Measurements from ENCODE around the gene GPC5. TPM values are rescaled to one million over a fixed set of nuclear protein-coding genes. Genes with fewer than 3 reads are reported as not detected.

GPC5 gene
- total RNA-seq, 1 donor from 2014 or later: 2.5 TPM

DNA sequence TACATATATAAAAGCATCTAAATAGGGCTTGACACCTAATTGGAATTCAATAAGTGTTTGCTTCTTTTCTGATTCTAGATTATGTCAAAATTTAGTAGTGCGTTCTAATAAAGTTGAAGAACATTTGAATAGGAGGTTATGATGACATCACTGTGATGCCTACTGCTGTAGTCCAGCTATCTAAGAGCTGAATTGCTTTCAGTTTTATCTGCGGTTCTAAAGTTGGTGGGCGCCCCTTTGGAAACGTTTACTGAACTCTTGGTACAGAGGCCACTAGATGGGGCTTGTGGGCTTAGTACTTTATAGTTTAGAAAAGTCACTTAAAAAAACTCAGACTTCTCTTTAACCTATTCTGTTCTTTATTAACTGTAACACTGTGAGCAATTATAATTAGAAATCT lies 776.9 kb downstream of the GPC5 start:
- TF ChIP-seq, protein P1, sequence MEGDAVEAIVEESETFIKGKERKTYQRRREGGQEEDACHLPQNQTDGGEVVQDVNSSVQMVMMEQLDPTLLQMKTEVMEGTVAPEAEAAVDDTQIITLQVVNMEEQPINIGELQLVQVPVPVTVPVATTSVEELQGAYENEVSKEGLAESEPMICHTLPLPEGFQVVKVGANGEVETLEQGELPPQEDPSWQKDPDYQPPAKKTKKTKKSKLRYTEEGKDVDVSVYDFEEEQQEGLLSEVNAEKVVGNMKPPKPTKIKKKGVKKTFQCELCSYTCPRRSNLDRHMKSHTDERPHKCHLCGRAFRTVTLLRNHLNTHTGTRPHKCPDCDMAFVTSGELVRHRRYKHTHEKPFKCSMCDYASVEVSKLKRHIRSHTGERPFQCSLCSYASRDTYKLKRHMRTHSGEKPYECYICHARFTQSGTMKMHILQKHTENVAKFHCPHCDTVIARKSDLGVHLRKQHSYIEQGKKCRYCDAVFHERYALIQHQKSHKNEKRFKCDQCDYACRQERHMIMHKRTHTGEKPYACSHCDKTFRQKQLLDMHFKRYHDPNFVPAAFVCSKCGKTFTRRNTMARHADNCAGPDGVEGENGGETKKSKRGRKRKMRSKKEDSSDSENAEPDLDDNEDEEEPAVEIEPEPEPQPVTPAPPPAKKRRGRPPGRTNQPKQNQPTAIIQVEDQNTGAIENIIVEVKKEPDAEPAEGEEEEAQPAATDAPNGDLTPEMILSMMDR (IDR thresholded peaks at IDR 0.05; ENCODE audit: unreplicated experiment): peak; percentile 25
- H3K4me3 Mint-ChIP-seq: no peak overlapping the region
- H3K9me3 Mint-ChIP-seq: no peaks in the 10 kb centered on the region
- H3K4me1 Mint-ChIP-seq: peaks cover 20% of the 10 kb centered on the region
- no peak overlapping the region for H3K27ac Mint-ChIP-seq
- DNase-seq (ENCODE audit: low spot score in 2 of 2, unreplicated experiment in 2 of 2): peak in 1 of 2 experiments; percentile 42
- H3K36me3 Mint-ChIP-seq: no peaks in the 10 kb centered on the region
- H3K27me3 Mint-ChIP-seq (ENCODE audit: low read depth): no peaks in the 10 kb centered on the region

DNA sequence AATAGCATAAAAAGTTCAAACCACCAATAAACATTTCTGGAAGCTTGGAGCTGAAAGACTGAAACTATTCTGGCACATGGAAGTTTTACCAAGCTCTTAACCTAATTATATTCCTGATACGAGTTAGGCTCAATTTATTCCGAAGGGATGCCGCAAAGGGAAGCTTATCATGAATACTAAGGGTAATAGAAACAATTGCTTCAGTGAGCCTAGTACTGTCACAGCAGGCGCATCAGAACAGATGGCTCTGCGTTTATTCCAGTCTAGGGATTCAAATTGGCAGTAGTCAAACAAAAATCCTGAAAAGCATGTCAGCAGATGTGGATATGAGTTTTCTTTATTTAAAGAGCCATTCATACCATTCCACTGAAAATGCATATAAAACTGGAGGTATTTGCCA lies 779.5 kb downstream of the GPC5 start:
- no peak overlapping the region for H3K4me3 Mint-ChIP-seq
- TF ChIP-seq, protein P1 (IDR thresholded peaks at IDR 0.05; ENCODE audit: unreplicated experiment): no peak
- H3K4me1 Mint-ChIP-seq: peaks cover 31% of the 10 kb centered on the region
- H3K27me3 Mint-ChIP-seq (ENCODE audit: low read depth): no peaks in the 10 kb centered on the region
- H3K36me3 Mint-ChIP-seq: no peaks in the 10 kb centered on the region
- H3K27ac Mint-ChIP-seq: no peak overlapping the region
- DNase-seq (ENCODE audit: low spot score in 2 of 2, unreplicated experiment in 2 of 2): no peak
- peaks cover 3% of the 10 kb centered on the region for H3K9me3 Mint-ChIP-seq

DNA sequence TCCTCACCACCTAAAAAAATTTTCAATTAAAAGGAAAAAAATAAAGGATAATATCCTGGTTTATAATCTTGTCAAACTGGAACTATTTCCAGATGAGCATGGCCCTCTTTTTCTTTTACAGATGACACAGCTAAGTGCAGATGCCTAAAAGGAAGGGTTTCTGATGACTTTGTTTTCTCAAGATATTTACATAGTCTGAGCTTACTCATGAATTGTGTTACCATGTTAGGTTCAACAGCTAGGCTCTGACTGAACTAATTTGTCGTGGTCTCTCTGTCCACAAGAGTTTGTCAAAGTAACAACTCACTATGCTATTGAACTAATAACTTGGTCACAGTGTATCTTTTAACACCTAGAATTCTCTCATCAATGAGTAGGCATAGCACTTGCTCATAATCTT lies 780.8 kb downstream of the GPC5 start:
- Mint-ChIP-seq H3K27ac (no peak overlapping the region), H3K4me1 (peaks cover 31% of the 10 kb centered on the region), H3K36me3 (no peaks in the 10 kb centered on the region), H3K27me3 (ENCODE audit: low read depth) (no peaks in the 10 kb centered on the region), H3K9me3 (peaks cover 3% of the 10 kb centered on the region), H3K4me3 (no peak overlapping the region)
- TF ChIP-seq, protein P1 (IDR thresholded peaks at IDR 0.05; ENCODE audit: unreplicated experiment): no peak
- no peak for DNase-seq (ENCODE audit: low spot score in 2 of 2, unreplicated experiment in 2 of 2)

DNA sequence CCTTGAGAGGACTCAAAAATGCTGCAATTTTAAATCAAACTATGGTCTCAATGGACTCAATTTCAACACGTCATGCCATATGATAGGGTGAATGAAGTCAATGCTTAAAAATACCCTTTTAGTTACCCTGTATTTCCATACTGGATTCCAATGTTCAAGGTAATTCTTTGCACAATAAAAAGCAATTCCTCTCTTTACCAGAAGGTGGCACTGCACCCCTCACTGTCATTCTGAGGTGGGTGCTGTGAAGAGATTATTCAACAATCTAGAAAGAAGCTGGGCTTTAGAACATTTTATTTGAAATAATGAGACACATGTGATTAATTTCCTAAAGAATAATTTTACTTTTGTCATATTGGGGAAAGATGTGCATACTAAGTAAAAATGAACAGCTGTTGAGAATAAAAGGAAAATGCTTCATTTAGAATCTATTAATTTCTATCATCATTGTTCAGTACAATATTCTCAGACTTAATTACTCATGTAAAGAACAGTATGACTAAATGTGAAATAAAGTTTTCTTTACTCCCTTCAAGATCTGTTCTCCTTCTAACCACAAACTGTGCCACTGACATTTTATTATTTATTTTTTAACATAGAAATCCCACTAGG lies 789.1 kb downstream of the GPC5 start:
- Mint-ChIP-seq H3K27me3 (ENCODE audit: low read depth) (no peaks in the 10 kb centered on the region), H3K4me1 (peaks cover 1% of the 10 kb centered on the region), H3K36me3 (peaks cover 29% of the 10 kb centered on the region), H3K4me3 (no peak overlapping the region), H3K9me3 (peaks cover 39% of the 10 kb centered on the region), H3K27ac (no peak overlapping the region)
- TF ChIP-seq, protein P1 (IDR thresholded peaks at IDR 0.05; ENCODE audit: unreplicated experiment): peak; percentile 81
- no peak for DNase-seq (ENCODE audit: low spot score in 2 of 2, unreplicated experiment in 2 of 2)

DNA sequence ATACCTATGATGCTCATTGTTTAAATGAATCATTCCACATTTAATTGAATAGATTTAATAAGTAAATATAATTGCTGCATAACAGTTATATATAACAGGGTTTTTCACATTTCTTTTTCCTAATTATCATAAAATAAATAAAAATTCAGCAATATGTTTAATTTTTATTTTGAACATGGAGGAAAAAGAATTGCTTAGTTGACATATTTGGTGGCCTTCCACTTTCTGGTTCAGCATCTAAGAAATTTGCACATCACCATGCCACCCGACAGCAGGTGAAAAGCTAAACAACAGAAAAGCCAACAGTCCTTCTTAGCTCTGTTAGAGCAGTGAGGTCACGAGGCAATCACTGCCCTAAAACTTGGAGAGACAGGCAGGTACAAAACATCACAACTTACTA lies 790.2 kb downstream of the GPC5 start:
- no peak overlapping the region for H3K4me3 Mint-ChIP-seq
- no peak overlapping the region for H3K27ac Mint-ChIP-seq
- no peaks in the 10 kb centered on the region for H3K27me3 Mint-ChIP-seq (ENCODE audit: low read depth)
- no peak for DNase-seq (ENCODE audit: low spot score in 2 of 2, unreplicated experiment in 2 of 2)
- TF ChIP-seq, protein P1 (IDR thresholded peaks at IDR 0.05; ENCODE audit: unreplicated experiment): no peak
- peaks cover 39% of the 10 kb centered on the region for H3K9me3 Mint-ChIP-seq
- H3K36me3 Mint-ChIP-seq: peaks cover 29% of the 10 kb centered on the region
- H3K4me1 Mint-ChIP-seq: peaks cover 1% of the 10 kb centered on the region
